GM12891 (cell line): ENCODE results near the gene SPTBN1.

Source experiments
- DNase-seq: peaks from one replicate; pipeline ENCODE4 v3.0.0; 2011; ENCODE audit warnings: low spot score; ENCODE audit not compliant: insufficient read length
- FAIRE-seq: peaks from 2 replicates; lab custom pipeline; 2011; peaks lifted over from hg19 to GRCh38; lab: Jason Lieb, UNC
- PAX5 ChIP-seq: IDR thresholded peaks from 2 replicates; pipeline ENCODE4 v1.6.1; 2011; ENCODE audit warnings: low read length, moderate library complexity, mild to moderate bottlenecking; ENCODE audit not compliant: insufficient read depth, severe bottlenecking
- POLR2A ChIP-seq: IDR thresholded peaks from 2 replicates; pipeline ENCODE4 v1.6.1; 2011; ENCODE audit warnings: low read depth, low read length, control low read depth
- POLR2AphosphoS5 ChIP-seq: IDR thresholded peaks from 2 replicates; pipeline ENCODE4 v1.6.1; 2011; ENCODE audit warnings: low read depth, low read length, control low read depth
- POU2F2 ChIP-seq: IDR thresholded peaks from 2 replicates; pipeline ENCODE4 v1.6.1; 2011; ENCODE audit warnings: low read depth, mild to moderate bottlenecking, control low read depth, low read length, moderate library complexity
- SPI1 ChIP-seq: IDR thresholded peaks from 2 replicates; pipeline ENCODE4 v1.6.1; 2011; ENCODE audit warnings: low read depth, low read length, control low read depth
- TAF1 ChIP-seq: IDR thresholded peaks from 2 replicates; pipeline ENCODE4 v1.6.1; 2011; ENCODE audit warnings: low read depth, low read length, control low read depth

Gene SPTBN1

DNA sequence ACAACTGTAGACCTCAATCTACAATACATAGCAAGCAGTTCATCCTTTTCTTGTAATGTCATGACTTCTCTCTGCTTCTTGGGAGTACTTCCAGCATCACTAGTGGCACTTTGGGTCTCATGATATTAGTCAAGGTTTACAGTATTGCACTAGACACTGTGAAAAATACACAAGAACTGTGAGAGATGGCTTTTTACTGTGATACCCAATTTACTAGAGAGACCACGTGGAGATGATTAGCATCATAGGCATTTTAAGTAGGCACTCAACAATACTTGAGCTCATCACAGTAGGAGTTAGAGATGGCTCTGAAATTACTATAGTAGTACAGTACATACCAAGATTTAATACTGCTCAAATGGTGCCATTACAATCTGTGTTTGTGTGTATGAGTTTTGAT is 154.6 kb downstream of the SPTBN1 start:
- DNase-seq, result no peak
- TF ChIP-seq POU2F2, result no peak
- no peak for TF ChIP-seq SPI1
- TF ChIP-seq PAX5, result no peak
- no peak for TF ChIP-seq TAF1
- no peak for TF ChIP-seq POLR2A
- TF ChIP-seq POLR2AphosphoS5, result no peak
- no peak for FAIRE-seq

DNA sequence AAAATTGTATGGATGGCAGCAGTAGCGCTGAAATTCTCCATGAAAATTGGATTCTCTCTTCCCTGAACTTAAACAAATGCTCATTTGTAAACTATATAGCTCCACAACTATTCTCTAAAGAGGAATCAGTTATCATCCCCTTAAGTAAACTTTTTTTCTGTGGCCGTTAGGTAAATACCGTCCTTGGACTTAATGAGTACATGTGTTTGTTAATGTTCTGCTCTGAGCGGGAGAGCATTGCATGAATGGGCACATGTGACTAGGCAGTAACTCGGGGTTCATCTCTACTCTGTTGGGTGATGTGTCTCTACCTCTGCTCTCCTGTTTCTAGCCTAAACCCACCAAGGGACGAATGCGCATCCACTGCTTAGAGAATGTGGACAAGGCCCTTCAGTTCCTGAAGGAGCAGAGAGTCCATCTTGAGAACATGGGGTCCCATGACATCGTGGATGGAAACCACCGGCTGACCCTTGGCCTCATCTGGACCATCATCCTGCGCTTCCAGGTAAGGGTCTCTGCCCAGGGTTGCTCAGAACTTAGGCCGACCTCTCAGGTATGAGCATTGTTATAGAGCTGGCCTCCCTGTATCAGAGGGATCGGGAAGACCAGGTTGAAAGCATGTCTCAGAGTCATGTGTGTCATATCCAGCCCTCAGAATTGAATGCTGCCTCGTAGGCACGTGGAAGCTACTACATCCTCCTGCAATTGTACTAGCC is 155.9 kb downstream of the SPTBN1 start:
- FAIRE-seq (no peak), DNase-seq (no peak)
- TF ChIP-seq TAF1 (no peak), POLR2AphosphoS5 (no peak), POLR2A (no peak), POU2F2 (no peak), PAX5 (no peak), SPI1 (no peak)

DNA sequence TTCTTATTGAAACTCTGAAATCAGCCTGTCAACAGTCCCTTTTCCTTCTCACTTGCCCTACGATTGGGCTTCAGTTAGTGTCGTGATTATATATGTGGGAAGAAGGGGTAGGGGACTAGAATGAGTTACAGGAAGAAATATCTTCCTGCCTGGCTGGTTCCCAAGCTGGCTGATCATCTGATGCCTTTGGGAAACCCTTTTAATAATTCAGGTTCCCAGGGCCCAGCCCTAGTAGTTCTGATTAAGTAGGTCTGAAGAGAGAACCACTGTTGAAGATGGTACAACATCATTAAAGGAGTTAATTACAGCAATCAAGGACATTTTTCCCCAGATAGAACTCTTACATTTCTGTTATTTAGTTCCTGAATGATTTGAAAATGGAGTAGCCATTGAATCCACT is 157.3 kb downstream of the SPTBN1 start:
- DNase-seq, result no peak
- no peak for TF ChIP-seq POLR2AphosphoS5
- no peak for TF ChIP-seq POLR2A
- no peak for TF ChIP-seq TAF1
- TF ChIP-seq SPI1, result no peak
- no peak for TF ChIP-seq PAX5
- FAIRE-seq, result no peak

DNA sequence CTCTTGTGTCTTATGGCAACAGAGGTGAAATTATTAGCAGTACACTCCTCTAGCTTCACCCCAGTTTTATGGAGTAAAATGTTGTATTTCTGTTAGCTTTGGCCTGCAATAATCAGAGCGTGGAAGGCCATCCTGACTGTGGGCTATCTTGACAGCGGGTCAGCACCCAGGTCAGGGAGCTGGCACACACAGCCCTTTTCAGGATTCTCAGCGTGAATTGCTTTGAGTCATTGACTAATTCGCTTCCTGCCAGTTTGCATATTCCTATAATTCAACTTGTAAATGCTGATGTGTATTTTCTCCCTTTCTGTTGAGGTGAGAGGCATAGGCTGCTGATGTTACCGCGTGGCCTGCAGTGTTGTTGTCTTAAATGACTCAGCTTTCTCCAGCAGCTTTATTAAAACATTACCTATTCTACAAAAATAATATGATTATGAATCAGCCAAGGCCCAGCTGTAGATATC is 157.7 kb downstream of the SPTBN1 start:
- no peak for DNase-seq
- TF ChIP-seq TAF1 (no peak), PAX5 (no peak), SPI1 (no peak), POU2F2 (no peak), POLR2A (no peak), POLR2AphosphoS5 (no peak)
- FAIRE-seq, result no peak

DNA sequence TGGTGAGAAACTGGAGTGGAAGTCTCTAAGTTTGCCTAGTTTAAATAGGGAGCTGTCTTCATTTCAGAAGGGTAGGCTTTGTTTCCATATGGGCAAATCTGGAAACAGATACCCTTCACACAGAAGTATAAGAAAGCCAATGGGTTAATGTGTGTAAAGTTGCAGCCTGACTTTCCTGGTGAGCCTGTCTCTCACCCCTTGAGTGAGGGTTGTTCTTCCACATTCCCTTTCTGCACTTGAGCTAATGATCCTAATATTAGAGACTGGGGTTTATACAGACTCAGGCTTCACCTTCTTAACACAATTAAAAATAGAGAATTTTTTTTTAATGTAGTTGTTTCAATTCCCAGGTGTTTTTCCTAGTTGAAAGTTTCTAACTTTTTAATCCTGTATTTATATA is 158.7 kb downstream of the SPTBN1 start:
- FAIRE-seq (no peak), DNase-seq (no peak)
- TF ChIP-seq POLR2AphosphoS5, result no peak
- TF ChIP-seq PAX5, result no peak
- no peak for TF ChIP-seq SPI1
- TF ChIP-seq POLR2A, result no peak
- TF ChIP-seq TAF1, result no peak
- no peak for TF ChIP-seq POU2F2

DNA sequence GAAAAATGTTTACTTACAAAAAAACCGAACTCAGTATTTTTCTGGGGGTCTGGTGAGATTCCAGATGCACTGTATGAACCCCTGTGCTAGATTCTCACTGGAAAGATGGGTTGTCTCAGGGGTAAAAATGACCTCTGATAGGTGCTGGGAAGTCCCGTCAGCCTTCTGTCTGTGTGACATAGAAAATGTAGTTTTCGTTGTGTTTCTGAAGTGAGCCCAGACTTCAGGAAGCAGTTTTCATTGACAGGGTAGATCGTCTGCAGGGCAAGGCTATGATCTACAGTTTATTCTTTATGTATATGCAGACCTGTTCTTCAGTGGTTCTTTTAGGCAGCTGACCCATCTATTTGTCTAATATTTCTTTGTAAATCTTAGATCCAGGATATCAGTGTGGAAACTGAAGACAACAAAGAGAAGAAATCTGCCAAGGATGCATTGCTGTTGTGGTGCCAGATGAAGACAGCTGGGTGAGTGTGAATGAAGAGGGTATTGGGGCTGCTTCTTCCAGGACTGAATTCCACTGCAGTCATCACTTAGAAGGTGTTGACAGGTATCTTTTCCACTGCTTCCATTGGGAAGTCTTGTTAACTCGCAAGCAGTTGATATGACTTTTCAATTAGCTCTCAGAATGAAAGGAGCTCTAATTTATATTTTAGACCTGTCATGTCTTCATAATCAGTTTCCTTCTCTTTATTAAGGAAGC is 159.9 kb downstream of the SPTBN1 start:
- DNase-seq (no peak), FAIRE-seq (no peak)
- TF ChIP-seq POU2F2, result no peak
- TF ChIP-seq POLR2AphosphoS5, result no peak
- no peak for TF ChIP-seq PAX5
- TF ChIP-seq TAF1, result no peak
- TF ChIP-seq SPI1, result no peak
- TF ChIP-seq POLR2A, result no peak

DNA sequence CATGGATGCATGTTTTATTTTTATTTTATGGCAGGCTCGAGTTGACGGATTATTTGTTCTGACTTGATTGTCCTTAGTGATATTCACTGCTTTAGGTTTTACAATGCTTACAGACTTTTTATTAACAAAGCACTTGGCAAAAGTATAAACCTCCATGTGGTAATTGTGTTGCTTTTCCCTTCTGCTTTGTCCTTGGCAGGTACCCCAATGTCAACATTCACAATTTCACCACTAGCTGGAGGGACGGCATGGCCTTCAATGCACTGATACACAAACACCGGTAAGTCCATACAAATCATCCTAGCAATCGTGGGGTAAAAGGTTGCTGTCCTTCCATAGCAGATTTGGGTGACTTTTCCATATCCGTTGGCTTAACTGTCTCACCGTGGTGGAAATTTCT is 161.3 kb downstream of the SPTBN1 start:
- no peak for DNase-seq
- TF ChIP-seq SPI1 (no peak), POLR2AphosphoS5 (no peak), TAF1 (no peak), POLR2A (no peak), POU2F2 (no peak), PAX5 (no peak)
- FAIRE-seq, result no peak

DNA sequence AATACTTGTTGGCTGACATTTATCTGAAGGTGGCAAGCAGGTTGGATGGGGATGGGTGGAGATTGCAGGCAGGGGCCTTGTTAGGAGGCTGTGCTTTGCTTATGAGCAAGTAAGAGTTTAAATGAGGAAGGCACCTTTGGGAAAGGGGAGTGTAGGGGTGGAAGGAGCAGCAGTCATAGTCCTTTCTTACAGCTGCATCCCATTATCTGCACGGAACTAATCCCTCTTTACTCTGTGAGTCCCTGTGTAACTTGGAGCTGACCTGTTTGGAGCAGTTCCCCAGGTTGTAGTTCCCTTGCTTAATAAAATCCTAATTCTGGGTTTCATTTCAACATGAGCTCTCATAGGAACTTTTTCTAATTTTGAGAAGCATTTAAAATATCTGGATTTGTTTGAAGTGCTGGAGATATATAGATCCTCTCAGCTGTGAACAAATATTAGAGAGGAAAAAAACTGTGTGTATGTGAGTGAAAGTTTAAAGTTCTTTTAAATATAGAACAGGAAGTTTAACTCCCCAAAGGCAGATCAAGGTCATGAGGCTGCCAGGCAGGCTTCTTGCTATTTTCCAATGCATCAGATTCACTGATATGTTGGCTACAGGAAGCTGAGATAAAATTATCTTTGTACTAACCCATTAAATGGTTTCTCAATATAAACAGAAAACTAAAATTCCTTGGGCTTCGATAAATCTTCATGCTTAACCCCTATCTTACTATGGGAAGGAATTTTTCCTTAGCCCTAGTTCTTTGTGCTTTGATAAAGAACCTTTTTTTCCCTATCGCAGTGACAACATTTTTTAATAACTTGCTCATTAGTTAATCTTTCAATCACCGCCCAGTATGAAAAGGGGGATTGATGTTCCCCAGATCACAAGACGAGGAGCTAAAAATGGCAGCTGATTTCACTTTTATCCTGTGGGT is 162.8 kb downstream of the SPTBN1 start:
- TF ChIP-seq SPI1 (no peak), TAF1 (no peak), POU2F2 (no peak), POLR2AphosphoS5 (no peak), PAX5 (no peak), POLR2A (no peak)
- FAIRE-seq, result no peak
- no peak for DNase-seq
